OCI-LY7 (cell line): Measurements from ENCODE around the gene ATP6V0C.
"Not testable (repeated sequence)": the region's sequence is repeated elsewhere in the genome, so short reads cannot be mapped to it uniquely, and the experiment has no call there.

Source experiments
- EZH2phosphoT487 ChIP-seq: fragments of 200-600 bp; sonication (generic); IDR thresholded peaks from 2 replicates; pipeline ENCODE4 v1.6.1; 2018; ENCODE audit warnings: low read depth, borderline replicate concordance, mild to moderate bottlenecking, mixed run types, antibody characterized with exemption, low read length, moderate library complexity, mixed read lengths
- TF ChIP-seq, protein P1 (sequence below): fragments of 200-600 bp; sonication (generic); conservative IDR thresholded peaks from 2 replicates; pipeline ENCODE4 v1.5.1; 2014; ENCODE audit warnings: mild to moderate bottlenecking, antibody characterized with exemption, low read length, moderate library complexity, mixed read lengths

DNA sequence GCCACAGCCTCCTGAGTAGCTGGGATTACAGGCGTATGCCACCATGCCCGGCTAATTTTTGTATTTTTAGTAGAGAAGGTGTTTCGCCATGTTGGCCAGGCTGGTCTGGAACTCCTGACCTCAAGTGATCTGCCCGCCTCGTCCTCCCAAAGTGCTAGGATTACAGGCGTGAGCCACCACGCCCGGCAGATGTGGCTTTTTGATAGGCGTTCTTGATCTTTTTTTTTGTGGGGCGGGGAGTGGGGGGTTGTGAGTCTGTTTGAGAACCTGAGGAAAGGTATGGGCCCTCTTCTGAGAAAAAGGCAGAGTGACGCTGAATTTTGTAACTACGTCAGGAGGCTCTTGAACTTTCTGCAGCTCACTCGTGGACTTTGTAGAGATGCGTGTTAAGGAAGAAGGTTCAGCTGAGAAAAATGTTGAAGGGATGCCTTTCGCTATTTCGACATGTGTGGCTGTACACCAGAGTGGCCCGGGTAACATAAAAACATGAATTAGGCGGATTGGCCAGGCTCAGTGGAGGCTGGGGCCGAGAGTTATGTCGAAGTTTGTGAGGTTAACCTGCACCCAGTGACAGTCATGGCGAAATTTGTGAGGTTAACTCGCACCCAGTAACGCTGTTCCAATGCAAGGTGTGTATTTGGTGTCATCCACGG lies 25.6 kb downstream of the ATP6V0C start:
- not testable (repeated sequence) for TF ChIP-seq EZH2phosphoT487
- TF ChIP-seq, protein P1, sequence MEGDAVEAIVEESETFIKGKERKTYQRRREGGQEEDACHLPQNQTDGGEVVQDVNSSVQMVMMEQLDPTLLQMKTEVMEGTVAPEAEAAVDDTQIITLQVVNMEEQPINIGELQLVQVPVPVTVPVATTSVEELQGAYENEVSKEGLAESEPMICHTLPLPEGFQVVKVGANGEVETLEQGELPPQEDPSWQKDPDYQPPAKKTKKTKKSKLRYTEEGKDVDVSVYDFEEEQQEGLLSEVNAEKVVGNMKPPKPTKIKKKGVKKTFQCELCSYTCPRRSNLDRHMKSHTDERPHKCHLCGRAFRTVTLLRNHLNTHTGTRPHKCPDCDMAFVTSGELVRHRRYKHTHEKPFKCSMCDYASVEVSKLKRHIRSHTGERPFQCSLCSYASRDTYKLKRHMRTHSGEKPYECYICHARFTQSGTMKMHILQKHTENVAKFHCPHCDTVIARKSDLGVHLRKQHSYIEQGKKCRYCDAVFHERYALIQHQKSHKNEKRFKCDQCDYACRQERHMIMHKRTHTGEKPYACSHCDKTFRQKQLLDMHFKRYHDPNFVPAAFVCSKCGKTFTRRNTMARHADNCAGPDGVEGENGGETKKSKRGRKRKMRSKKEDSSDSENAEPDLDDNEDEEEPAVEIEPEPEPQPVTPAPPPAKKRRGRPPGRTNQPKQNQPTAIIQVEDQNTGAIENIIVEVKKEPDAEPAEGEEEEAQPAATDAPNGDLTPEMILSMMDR, result not testable (repeated sequence)
